Activated CD4-positive, alpha-beta T cell treated with anti-CD3 and anti-CD28 coated beads for 48 hours (primary cell): ENCODE results near the gene ALB.

Experiments used
- DNase-seq: peaks from one replicate; pipeline ENCODE4 v3.0.0-alpha.2; 2020

The ALB gene

GRCh38 chr4:73452953-73453700, 49.0 kb downstream of the ALB start:
- no peak for DNase-seq

GRCh38 chr4:73453701-73454005, 49.6 kb downstream of the ALB start:
- no peak for DNase-seq

GRCh38 chr4:73454920-73455319, 50.8 kb downstream of the ALB start:
- DNase-seq, result no peak

- no peak for DNase-seq
Measured at GRCh38 chr4:73456177-73457022, 52.3 kb downstream of the ALB start.

- no peak for DNase-seq
Measured at GRCh38 chr4:73458184-73459047, 54.3 kb downstream of the ALB start.

- DNase-seq, result no peak
Measured at GRCh38 chr4:73459048-73459421, 54.9 kb downstream of the ALB start.

- no peak for DNase-seq
Measured at GRCh38 chr4:73460913-73461522, 56.9 kb downstream of the ALB start.

- no peak for DNase-seq
Measured at GRCh38 chr4:73468170-73468569, 64.1 kb downstream of the ALB start.

GRCh38 chr4:73470728-73471127, 66.6 kb downstream of the ALB start:
- no peak for DNase-seq
